ENCODE measurements around the gene LHCGR. TPM values are rescaled to one million over a fixed set of nuclear protein-coding genes. Genes with fewer than 3 reads are reported as not detected.

Gene LHCGR
- total RNA-seq, 1 experiment from 2014 or later, result not detected

DNA sequence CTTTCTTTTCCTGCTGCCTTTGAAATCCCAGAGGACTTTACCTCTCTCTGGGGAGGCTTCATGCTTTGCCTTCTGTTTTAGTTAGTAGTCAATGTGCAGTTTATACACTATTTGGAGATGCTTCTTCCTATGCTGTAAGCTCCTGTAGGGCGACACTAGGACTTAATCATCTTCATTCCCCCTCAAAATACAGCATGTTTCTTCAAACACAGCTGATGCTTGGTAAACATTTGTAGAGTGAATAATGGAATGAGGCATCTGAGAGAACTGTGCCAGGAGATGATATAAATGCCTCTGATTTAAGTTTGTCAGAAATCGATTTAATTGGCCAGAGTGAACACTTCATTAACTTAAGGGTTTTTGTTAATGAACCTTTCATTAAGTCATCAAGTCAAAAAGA, 43.4 kb downstream of the LHCGR start:
- in situ Hi-C loops (cut with HindIII; ENCODE audit: low pct_unique_long_range_greater_than_20kb, low sequenced_read_pairs) (no loop called here), intact Hi-C loops (cut with micrococcal nuclease; ENCODE audit: unreplicated experiment) (no loop called here)
- H3K9me3 ChIP-seq (ENCODE audit: control insufficient read depth, insufficient read depth, low read depth, low read length), result no peaks in the 10 kb centered on the region
- no peak overlapping the region for H3K4me3 ChIP-seq (ENCODE audit: low read depth in 2 of 2, low read length in 2 of 2)
- H3K27me3 ChIP-seq (ENCODE audit: control insufficient read depth, insufficient read depth, low read length), result peaks cover 4% of the 10 kb centered on the region
- DNase-seq (ENCODE audit: low read depth, low spot score) (no peak), ATAC-seq (no peak)
- H3K36me3 ChIP-seq (ENCODE audit: control insufficient read depth, insufficient read depth, low read length), result no peaks in the 10 kb centered on the region
- ChIA-PET POLR2A (no interaction called here), CTCF (no interaction called here)
- no peaks in the 10 kb centered on the region for H3K4me1 ChIP-seq (ENCODE audit: control insufficient read depth, insufficient read depth, low read length)
- no TSS peak for BruUV-seq (replicated peaks)
- H3K27ac ChIP-seq (ENCODE audit: low read length), result no peak overlapping the region
- TF ChIP-seq SIN3A (IDR thresholded peaks at IDR 0.05; ENCODE audit: borderline replicate concordance, insufficient read depth, low read depth, low read length) (no peak), TCF7L2 (IDR thresholded peaks at IDR 0.05; ENCODE audit: low read depth, low read length) (no peak), POLR2AphosphoS5 (IDR thresholded peaks at IDR 0.05; ENCODE audit: low read depth, low read length) (no peak)
- TF ChIP-seq, protein P1, sequence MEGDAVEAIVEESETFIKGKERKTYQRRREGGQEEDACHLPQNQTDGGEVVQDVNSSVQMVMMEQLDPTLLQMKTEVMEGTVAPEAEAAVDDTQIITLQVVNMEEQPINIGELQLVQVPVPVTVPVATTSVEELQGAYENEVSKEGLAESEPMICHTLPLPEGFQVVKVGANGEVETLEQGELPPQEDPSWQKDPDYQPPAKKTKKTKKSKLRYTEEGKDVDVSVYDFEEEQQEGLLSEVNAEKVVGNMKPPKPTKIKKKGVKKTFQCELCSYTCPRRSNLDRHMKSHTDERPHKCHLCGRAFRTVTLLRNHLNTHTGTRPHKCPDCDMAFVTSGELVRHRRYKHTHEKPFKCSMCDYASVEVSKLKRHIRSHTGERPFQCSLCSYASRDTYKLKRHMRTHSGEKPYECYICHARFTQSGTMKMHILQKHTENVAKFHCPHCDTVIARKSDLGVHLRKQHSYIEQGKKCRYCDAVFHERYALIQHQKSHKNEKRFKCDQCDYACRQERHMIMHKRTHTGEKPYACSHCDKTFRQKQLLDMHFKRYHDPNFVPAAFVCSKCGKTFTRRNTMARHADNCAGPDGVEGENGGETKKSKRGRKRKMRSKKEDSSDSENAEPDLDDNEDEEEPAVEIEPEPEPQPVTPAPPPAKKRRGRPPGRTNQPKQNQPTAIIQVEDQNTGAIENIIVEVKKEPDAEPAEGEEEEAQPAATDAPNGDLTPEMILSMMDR (IDR thresholded peaks at IDR 0.05), result no peak
- TF ChIP-seq, protein P2, sequence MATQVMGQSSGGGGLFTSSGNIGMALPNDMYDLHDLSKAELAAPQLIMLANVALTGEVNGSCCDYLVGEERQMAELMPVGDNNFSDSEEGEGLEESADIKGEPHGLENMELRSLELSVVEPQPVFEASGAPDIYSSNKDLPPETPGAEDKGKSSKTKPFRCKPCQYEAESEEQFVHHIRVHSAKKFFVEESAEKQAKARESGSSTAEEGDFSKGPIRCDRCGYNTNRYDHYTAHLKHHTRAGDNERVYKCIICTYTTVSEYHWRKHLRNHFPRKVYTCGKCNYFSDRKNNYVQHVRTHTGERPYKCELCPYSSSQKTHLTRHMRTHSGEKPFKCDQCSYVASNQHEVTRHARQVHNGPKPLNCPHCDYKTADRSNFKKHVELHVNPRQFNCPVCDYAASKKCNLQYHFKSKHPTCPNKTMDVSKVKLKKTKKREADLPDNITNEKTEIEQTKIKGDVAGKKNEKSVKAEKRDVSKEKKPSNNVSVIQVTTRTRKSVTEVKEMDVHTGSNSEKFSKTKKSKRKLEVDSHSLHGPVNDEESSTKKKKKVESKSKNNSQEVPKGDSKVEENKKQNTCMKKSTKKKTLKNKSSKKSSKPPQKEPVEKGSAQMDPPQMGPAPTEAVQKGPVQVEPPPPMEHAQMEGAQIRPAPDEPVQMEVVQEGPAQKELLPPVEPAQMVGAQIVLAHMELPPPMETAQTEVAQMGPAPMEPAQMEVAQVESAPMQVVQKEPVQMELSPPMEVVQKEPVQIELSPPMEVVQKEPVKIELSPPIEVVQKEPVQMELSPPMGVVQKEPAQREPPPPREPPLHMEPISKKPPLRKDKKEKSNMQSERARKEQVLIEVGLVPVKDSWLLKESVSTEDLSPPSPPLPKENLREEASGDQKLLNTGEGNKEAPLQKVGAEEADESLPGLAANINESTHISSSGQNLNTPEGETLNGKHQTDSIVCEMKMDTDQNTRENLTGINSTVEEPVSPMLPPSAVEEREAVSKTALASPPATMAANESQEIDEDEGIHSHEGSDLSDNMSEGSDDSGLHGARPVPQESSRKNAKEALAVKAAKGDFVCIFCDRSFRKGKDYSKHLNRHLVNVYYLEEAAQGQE (IDR thresholded peaks at IDR 0.05; ENCODE audit: insufficient read depth in 1 of 2, low read depth in 2 of 2, low read length in 1 of 2), result no peak

DNA sequence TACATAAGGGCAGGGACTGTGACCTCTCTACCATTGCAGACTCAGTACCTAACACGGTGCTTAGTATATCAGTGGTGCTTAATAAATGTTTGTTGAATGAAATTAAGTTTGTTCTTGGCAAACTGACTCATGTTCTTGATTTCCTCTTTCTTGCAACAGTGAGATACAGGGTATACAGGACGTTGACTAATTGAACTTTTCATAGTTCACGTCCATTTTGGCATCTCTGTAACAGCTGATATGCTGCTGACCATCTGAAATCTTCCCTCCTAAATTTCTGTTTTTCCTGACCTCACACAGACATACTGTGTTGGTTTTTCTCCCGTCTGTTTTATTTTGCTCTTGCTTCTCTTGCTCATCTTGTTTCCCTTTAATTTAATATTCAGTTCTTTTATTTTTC, 44.2 kb downstream of the LHCGR start:
- intact Hi-C loops (cut with micrococcal nuclease; ENCODE audit: unreplicated experiment) (no loop called here), in situ Hi-C loops (cut with HindIII; ENCODE audit: low pct_unique_long_range_greater_than_20kb, low sequenced_read_pairs) (no loop called here)
- no peaks in the 10 kb centered on the region for H3K4me1 ChIP-seq (ENCODE audit: control insufficient read depth, insufficient read depth, low read length)
- no peak for ATAC-seq
- no peak overlapping the region for H3K4me3 ChIP-seq (ENCODE audit: low read depth in 2 of 2, low read length in 2 of 2)
- peaks cover 3% of the 10 kb centered on the region for H3K27me3 ChIP-seq (ENCODE audit: control insufficient read depth, insufficient read depth, low read length)
- CTCF ChIA-PET, result no interaction called here
- no peaks in the 10 kb centered on the region for H3K36me3 ChIP-seq (ENCODE audit: control insufficient read depth, insufficient read depth, low read length)
- DNase-seq (ENCODE audit: low read depth, low spot score), result no peak
- no peak for TF ChIP-seq POLR2AphosphoS5 (IDR thresholded peaks at IDR 0.05; ENCODE audit: low read depth, low read length)
- TF ChIP-seq, protein P1 (IDR thresholded peaks at IDR 0.05), result no peak
- TF ChIP-seq TCF7L2 (IDR thresholded peaks at IDR 0.05; ENCODE audit: low read depth, low read length), result no peak
- no peak for TF ChIP-seq SIN3A (IDR thresholded peaks at IDR 0.05; ENCODE audit: borderline replicate concordance, insufficient read depth, low read depth, low read length)
- TF ChIP-seq, protein P2 (IDR thresholded peaks at IDR 0.05; ENCODE audit: insufficient read depth in 1 of 2, low read depth in 2 of 2, low read length in 1 of 2), result no peak
- H3K27ac ChIP-seq (ENCODE audit: low read length), result no peak overlapping the region
- no peaks in the 10 kb centered on the region for H3K9me3 ChIP-seq (ENCODE audit: control insufficient read depth, insufficient read depth, low read depth, low read length)
- no TSS peak for BruUV-seq (replicated peaks)
- POLR2A ChIA-PET, result no interaction called here
